ENCODE measurements around the gene SKAP1. TPM values are rescaled to one million over a fixed set of nuclear protein-coding genes. Genes with fewer than 3 reads are reported as not detected.
A peak's percentile ranks its signal among the peaks of the same experiment; 100 is the strongest.

Gene SKAP1
- total and polyA plus RNA-seq, 2 experiments from 2014 or later = 0.36 TPM; not detected in 1

GRCh38 chr17:48285614-48286013 lies 144.4 kb downstream of the SKAP1 start:
- DNase-seq (ENCODE audit: low read depth in 1 of 2, low spot score in 1 of 2) = no peak
- no peak for TF ChIP-seq CTCF (IDR thresholded peaks at IDR 0.05; ENCODE audit: low read depth, low read length)
- Histone ChIP-seq H3K36me3 (no peaks in the 10 kb centered on the region), H3K4me1 (ENCODE audit: low read depth) (no peaks in the 10 kb centered on the region), H3K9me3 (ENCODE audit: low read depth) (no peaks in the 10 kb centered on the region), H3K4me3 (no peak overlapping the region), H3K27ac (no peak overlapping the region), H3K27me3 (peaks cover 8% of the 10 kb centered on the region)

GRCh38 chr17:48283907-48284306 lies 146.1 kb downstream of the SKAP1 start:
- H3K27me3 ChIP-seq = no peaks in the 10 kb centered on the region
- H3K36me3 ChIP-seq = no peaks in the 10 kb centered on the region
- no peaks in the 10 kb centered on the region for H3K4me1 ChIP-seq (ENCODE audit: low read depth)
- no peak for DNase-seq (ENCODE audit: low read depth in 1 of 2, low spot score in 1 of 2)
- H3K9me3 ChIP-seq (ENCODE audit: low read depth) = no peaks in the 10 kb centered on the region
- no peak overlapping the region for H3K4me3 ChIP-seq
- H3K27ac ChIP-seq = no peak overlapping the region
- no peak for TF ChIP-seq CTCF (IDR thresholded peaks at IDR 0.05; ENCODE audit: low read depth, low read length)

- no peak for DNase-seq (ENCODE audit: low read depth in 1 of 2, low spot score in 1 of 2)
Measured at GRCh38 chr17:48283411-48283810, 146.6 kb downstream of the SKAP1 start.

GRCh38 chr17:48282303-48282702 lies 147.7 kb downstream of the SKAP1 start:
- no peak overlapping the region for H3K4me3 ChIP-seq
- H3K27me3 ChIP-seq = peaks cover 14% of the 10 kb centered on the region
- H3K4me1 ChIP-seq (ENCODE audit: low read depth) = no peaks in the 10 kb centered on the region
- no peaks in the 10 kb centered on the region for H3K9me3 ChIP-seq (ENCODE audit: low read depth)
- no peaks in the 10 kb centered on the region for H3K36me3 ChIP-seq
- TF ChIP-seq CTCF (IDR thresholded peaks at IDR 0.05; ENCODE audit: low read depth, low read length) = no peak
- DNase-seq (ENCODE audit: low read depth in 1 of 2, low spot score in 1 of 2) = peak in 1 of 2 donors; percentile 27
- no peak overlapping the region for H3K27ac ChIP-seq

More at GRCh38 chr17:48283411-48283810, 146.6 kb downstream of the SKAP1 start:
- no peak for TF ChIP-seq CTCF (IDR thresholded peaks at IDR 0.05; ENCODE audit: low read depth, low read length)
- no peaks in the 10 kb centered on the region for H3K36me3 ChIP-seq
- no peaks in the 10 kb centered on the region for H3K4me1 ChIP-seq (ENCODE audit: low read depth)
- no peak overlapping the region for H3K27ac ChIP-seq
- no peak overlapping the region for H3K4me3 ChIP-seq
- peaks cover 4% of the 10 kb centered on the region for H3K27me3 ChIP-seq
- H3K9me3 ChIP-seq (ENCODE audit: low read depth) = no peaks in the 10 kb centered on the region

- Histone ChIP-seq H3K9me3 (ENCODE audit: low read depth) (no peaks in the 10 kb centered on the region), H3K27me3 (peaks cover 45% of the 10 kb centered on the region), H3K4me3 (no peak overlapping the region), H3K4me1 (ENCODE audit: low read depth) (no peaks in the 10 kb centered on the region), H3K36me3 (no peaks in the 10 kb centered on the region), H3K27ac (no peak overlapping the region)
- DNase-seq (ENCODE audit: low read depth in 1 of 2, low spot score in 1 of 2) = no peak
- no peak for TF ChIP-seq CTCF (IDR thresholded peaks at IDR 0.05; ENCODE audit: low read depth, low read length)
Measured at GRCh38 chr17:48278760-48279491, 151.1 kb downstream of the SKAP1 start.

Data from cardiac muscle cell (in vitro differentiated cells and primary cell).